IMR-90 (cell line): ENCODE results near the gene STAM. TPM values are rescaled to one million over a fixed set of nuclear protein-coding genes. Genes with fewer than 3 reads are reported as not detected.

Experiments
- ATAC-seq: fragments of 200-7000 bp; cut with Tn5 transposase; 2 replicates; pipeline ENCODE4 v1.9.1; 2020; ENCODE audit warnings: low read depth, mild to moderate bottlenecking, moderate library complexity
- BruUV-seq: library from RNA; stranded (reverse); fragments of 400-500 nt; replicated peaks from 2 replicates; lab custom pipeline; 2021; lab: Mats Ljungman, UMichigan
- CTCF ChIA-PET: fragments of 300-600 bp; formaldehyde crosslinking; extraction: SDS; loops from one replicate; lab custom pipeline; 2021; ENCODE audit warnings: antibody characterized with exemption; lab: Yijun Ruan, JAX
- POLR2A ChIA-PET: fragments of 300-600 bp; sonication (Branson Sonifier 250); formaldehyde crosslinking; loops from one replicate; lab custom pipeline; 2022; ENCODE audit warnings: antibody characterized with exemption; ENCODE audit not compliant: unreplicated experiment; lab: Charles Lee
- DNase-seq: peaks from one replicate; pipeline ENCODE4 v3.0.0; 2013
- H2AFZ ChIP-seq: replicated peaks from 2 replicates; pipeline ENCODE3; 2013; ENCODE audit warnings: low read length, mild to moderate bottlenecking; ENCODE audit not compliant: poor library complexity
- H2AK5ac ChIP-seq: 2 replicates; pipeline ENCODE4 v1.6.1; 2013; ENCODE audit warnings: low read depth, low read length, inconsistent platforms
- H2AK9ac ChIP-seq: replicated peaks from 2 replicates; pipeline ENCODE3; 2013; ENCODE audit warnings: mild to moderate bottlenecking, low read depth, low read length, moderate library complexity; ENCODE audit not compliant: poor library complexity
- H2BK120ac ChIP-seq: 2 replicates; pipeline ENCODE4 v1.6.1; 2013; ENCODE audit warnings: low read depth, low read length, inconsistent platforms
- H2BK15ac ChIP-seq: 3 replicates; pipeline ENCODE4 v1.6.1; 2013; ENCODE audit warnings: low read depth, low read length, inconsistent platforms
- H2BK20ac ChIP-seq: 2 replicates; pipeline ENCODE4 v1.6.1; 2013; ENCODE audit warnings: low read depth, mild to moderate bottlenecking, inconsistent platforms, low read length, moderate library complexity
- H2BK5ac ChIP-seq: 2 replicates; pipeline ENCODE4 v1.6.1; 2013; ENCODE audit warnings: mild to moderate bottlenecking, low read depth, low read length, inconsistent platforms; ENCODE audit not compliant: poor library complexity, severe bottlenecking
- H3K14ac ChIP-seq: replicated peaks from 2 replicates; pipeline ENCODE4 v1.6.1; 2013; ENCODE audit warnings: low read depth, low read length, inconsistent platforms
- H3K18ac ChIP-seq: 2 replicates; pipeline ENCODE4 v1.6.1; 2013; ENCODE audit warnings: low read depth, low read length, control low read depth
- H3K23ac ChIP-seq: 2 replicates; pipeline ENCODE4 v1.6.1; 2013; ENCODE audit warnings: low read depth, low read length, inconsistent platforms
- H3K27ac ChIP-seq: 2 replicates; pipeline ENCODE4 v1.5.1; 2013; ENCODE audit warnings: mild to moderate bottlenecking, control low read depth, low read length; ENCODE audit not compliant: insufficient read depth
- H3K27me3 ChIP-seq: 2 replicates; pipeline ENCODE4 v1.6.1; 2013; ENCODE audit warnings: low read length; ENCODE audit not compliant: control insufficient read depth, insufficient read depth
- H3K36me3 ChIP-seq: 2 replicates; pipeline ENCODE4 v1.6.1; 2013; ENCODE audit warnings: low read length, mixed read lengths; ENCODE audit not compliant: control insufficient read depth, insufficient read depth
- H3K4ac ChIP-seq: 2 replicates; pipeline ENCODE4 v1.6.1; 2013; ENCODE audit warnings: low read depth, low read length, inconsistent platforms
- H3K4me1 ChIP-seq: 2 replicates; pipeline ENCODE4 v1.6.1; 2013; ENCODE audit warnings: low read length, mixed read lengths; ENCODE audit not compliant: control insufficient read depth, insufficient read depth
- H3K4me2 ChIP-seq: 2 replicates; pipeline ENCODE4 v1.6.1; 2013; ENCODE audit warnings: low read depth, mild to moderate bottlenecking, control low read depth, low read length, moderate library complexity
- H3K4me3 ChIP-seq: 2 replicates; pipeline ENCODE4 v1.5.1; 2013; ENCODE audit warnings: low read depth, mild to moderate bottlenecking, control low read depth, low read length, moderate library complexity; ENCODE audit not compliant: insufficient read depth
- H3K56ac ChIP-seq: 2 replicates; pipeline ENCODE4 v1.6.1; 2013; ENCODE audit warnings: low read length, inconsistent platforms; ENCODE audit not compliant: insufficient read depth; ENCODE audit errors: extremely low read depth
- H3K79me1 ChIP-seq, 2 experiments: 2 replicates each; pipeline ENCODE4 v1.6.1; 2013; ENCODE audit warnings: low read length in 2 of 2, inconsistent platforms in 1 of 2, low read depth in 1 of 2
- H3K9ac ChIP-seq: 2 replicates; pipeline ENCODE4 v1.6.1; 2013; ENCODE audit warnings: low read depth, low read length, control low read depth
- H3K9me1 ChIP-seq: 2 replicates; pipeline ENCODE4 v1.6.1; 2013; ENCODE audit warnings: low read length, inconsistent platforms; ENCODE audit not compliant: insufficient read depth
- H3K9me3 ChIP-seq: 2 replicates; pipeline ENCODE4 v1.6.1; 2013; ENCODE audit warnings: low read length; ENCODE audit not compliant: control insufficient read depth, insufficient read depth
- H4K20me1 ChIP-seq: 2 replicates; pipeline ENCODE4 v1.6.1; 2013; ENCODE audit warnings: low read length, inconsistent platforms; ENCODE audit not compliant: insufficient read depth
- H4K5ac ChIP-seq: 2 replicates; pipeline ENCODE4 v1.6.1; 2013; ENCODE audit warnings: mild to moderate bottlenecking, low read depth, low read length, control low read depth
- H4K8ac ChIP-seq, 2 experiments: 2 replicates each; pipeline ENCODE4 v1.6.1; 2013; ENCODE audit warnings: low read depth in 2 of 2, low read length in 2 of 2, control low read depth in 1 of 2, inconsistent platforms in 1 of 2
- H4K91ac ChIP-seq: 2 replicates; pipeline ENCODE4 v1.6.1; 2013; ENCODE audit warnings: low read depth, low read length, inconsistent platforms; ENCODE audit not compliant: insufficient read depth
- BHLHE40 ChIP-seq: fragments of 150-350 bp; IDR thresholded peaks from 2 replicates; pipeline ENCODE4 v1.6.1; 2016; ENCODE audit warnings: mild to moderate bottlenecking, low read depth, low read length
- NFE2L2 ChIP-seq: fragments of 150-350 bp; IDR thresholded peaks from 2 replicates; pipeline ENCODE4 v1.6.1; 2016; ENCODE audit warnings: low read depth, mild to moderate bottlenecking, low read length
- RAD21 ChIP-seq: IDR thresholded peaks from 2 replicates; pipeline ENCODE4 v1.6.1; 2012; ENCODE audit warnings: low read length, improper control_type of control experiment
- WGBS, 2 experiments: methylation state at CpG; one replicate each; pipeline versions ENCODE4 v1.1.5 to v1.1.7; 2013; ENCODE audit warnings: missing lambda C conversion rate in 2 of 2; ENCODE audit not compliant: insufficient read length in 1 of 2; ENCODE audit errors: extremely low coverage in 2 of 2; 5-methylcytosine and 5-hydroxymethylcytosine counted together
- dilution Hi-C: fragments of 300-500 bp; cut with HindIII; formaldehyde crosslinking; loops from one replicate; pipeline ENCODE4 v1.14.3; 2018; ENCODE audit warnings: low sequenced_read_pairs; ENCODE audit not compliant: unreplicated experiment
- in situ Hi-C: fragments of 300-500 bp; cut with MboI; formaldehyde crosslinking; loops from 3 replicates; pipeline ENCODE4 v1.14.3; 2019; ENCODE audit warnings: low sequenced_read_pairs, inconsistent platforms, mixed read lengths
- intact Hi-C: fragments of 100-400 bp; cut with micrococcal nuclease; formaldehyde crosslinking; loops from 2 replicates; pipeline ENCODE4 v1.10.0; 2022
- polyA plus RNA-seq, 3 experiments: library from polyadenylated mRNA; depleted of rRNA; stranded (reverse); fragments of >200 nt; gene quantifications; 2 replicates each; pipeline ENCODE4 v1.2.3, GENCODE V29; 2012; ENCODE audit warnings: low replicate concordance in 1 of 3
- total RNA-seq: library from RNA; depleted of rRNA; stranded (reverse); fragments of >200 nt; gene quantifications from 2 replicates; pipeline ENCODE4 v1.2.3, GENCODE V29; 2012

The STAM gene
- total and polyA plus RNA-seq, 2 of the 4 experiments (the other 2 are of a cell fraction): 22.9 to 23.3 TPM

GRCh38 chr10:17659365-17659764 lies 15.4 kb downstream of the STAM start:
- no peak overlapping the region for H2AK5ac ChIP-seq
- H4K8ac ChIP-seq: 0 out of 4 replicates have a peak overlapping the region, but pooled peaks of 1 of the 2 experiments have one; percentile 22
- no peak overlapping the region for H2AK9ac ChIP-seq
- H3K4me1 ChIP-seq: peaks cover 3% of the 10 kb centered on the region; the same call in 1 of the 2 replicates
- H3K27me3 ChIP-seq: no peaks in the 10 kb centered on the region
- intact Hi-C loops: no loop called here
- no peak overlapping the region for H2BK20ac ChIP-seq
- H3K79me1 ChIP-seq: peaks cover 14 to 60% of the 10 kb centered on the region in 2 experiments
- no peak overlapping the region for H3K4ac ChIP-seq
- H3K36me3 ChIP-seq: peaks cover 7% of the 10 kb centered on the region
- no peak overlapping the region for H2AFZ ChIP-seq
- H2BK15ac ChIP-seq: no peak overlapping the region
- no peak overlapping the region for H4K5ac ChIP-seq
- DNase-seq: no peak
- H3K4me2 ChIP-seq: no peak overlapping the region
- H3K18ac ChIP-seq: no peak overlapping the region
- in situ Hi-C loops: no loop called here
- no CpG with 5 or more reads among the region's 4 CpGs for WGBS, 2 experiments
- TF ChIP-seq RAD21 (no peak), BHLHE40 (no peak), NFE2L2 (no peak)
- ChIA-PET POLR2A (no interaction called here), CTCF (no interaction called here)
- H2BK5ac ChIP-seq: peak overlapping the region; percentile 17
- no TSS peak for BruUV-seq
- no peak overlapping the region for H4K91ac ChIP-seq
- H3K27ac ChIP-seq: no peak overlapping the region
- H3K9ac ChIP-seq: no peak overlapping the region
- ATAC-seq: no peak
- H3K9me1 ChIP-seq: peaks cover 3% of the 10 kb centered on the region; the same call in 1 of the 2 replicates
- no peak overlapping the region for H2BK120ac ChIP-seq
- no peak overlapping the region for H3K4me3 ChIP-seq
- H4K20me1 ChIP-seq: peaks cover 17% of the 10 kb centered on the region; the same call in 1 of the 2 replicates
- H3K56ac ChIP-seq: no peak overlapping the region
- no peaks in the 10 kb centered on the region for H3K9me3 ChIP-seq
- no peak overlapping the region for H3K23ac ChIP-seq
- H3K14ac ChIP-seq: no peak overlapping the region
- dilution Hi-C loops: no loop called here
